ENCODE measurements around the gene HADHA.

DNA sequence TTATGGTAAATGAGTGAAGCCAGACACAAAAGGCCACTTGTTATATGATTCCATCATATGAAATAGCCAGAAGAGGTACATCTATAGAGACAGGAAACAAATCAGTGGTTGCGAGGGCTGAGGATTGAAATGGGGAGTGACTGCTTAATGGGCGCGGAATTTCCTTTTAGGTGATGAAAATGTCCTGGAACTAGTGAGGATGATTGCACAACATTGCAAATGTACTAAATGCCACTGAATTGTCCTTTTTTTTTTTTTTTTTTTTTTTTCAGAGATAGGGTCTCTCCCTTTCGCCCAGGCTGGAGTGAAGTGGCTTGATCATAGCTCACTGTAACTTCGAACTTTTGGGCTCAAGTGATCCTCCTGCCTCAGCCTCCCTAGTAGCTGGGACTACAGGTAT lies 86.9 kb downstream of the HADHA start:
- TF ChIP-seq, protein P1, sequence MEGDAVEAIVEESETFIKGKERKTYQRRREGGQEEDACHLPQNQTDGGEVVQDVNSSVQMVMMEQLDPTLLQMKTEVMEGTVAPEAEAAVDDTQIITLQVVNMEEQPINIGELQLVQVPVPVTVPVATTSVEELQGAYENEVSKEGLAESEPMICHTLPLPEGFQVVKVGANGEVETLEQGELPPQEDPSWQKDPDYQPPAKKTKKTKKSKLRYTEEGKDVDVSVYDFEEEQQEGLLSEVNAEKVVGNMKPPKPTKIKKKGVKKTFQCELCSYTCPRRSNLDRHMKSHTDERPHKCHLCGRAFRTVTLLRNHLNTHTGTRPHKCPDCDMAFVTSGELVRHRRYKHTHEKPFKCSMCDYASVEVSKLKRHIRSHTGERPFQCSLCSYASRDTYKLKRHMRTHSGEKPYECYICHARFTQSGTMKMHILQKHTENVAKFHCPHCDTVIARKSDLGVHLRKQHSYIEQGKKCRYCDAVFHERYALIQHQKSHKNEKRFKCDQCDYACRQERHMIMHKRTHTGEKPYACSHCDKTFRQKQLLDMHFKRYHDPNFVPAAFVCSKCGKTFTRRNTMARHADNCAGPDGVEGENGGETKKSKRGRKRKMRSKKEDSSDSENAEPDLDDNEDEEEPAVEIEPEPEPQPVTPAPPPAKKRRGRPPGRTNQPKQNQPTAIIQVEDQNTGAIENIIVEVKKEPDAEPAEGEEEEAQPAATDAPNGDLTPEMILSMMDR (IDR thresholded peaks at IDR 0.05; ENCODE audit: insufficient read depth, low read length, poor library complexity, severe bottlenecking): no peak
- no peak for TF ChIP-seq EZH2phosphoT487 (conservative IDR thresholded peaks at IDR 0.05; ENCODE audit: low read length)
